ENCODE measurements around the gene AGBL1.
"Not testable (repeated sequence)": the region's sequence is repeated elsewhere in the genome, so short reads cannot be mapped to it uniquely, and the experiment has no call there.

Gene AGBL1

GRCh38 chr15:86106306-86106705 is 26.6 kb downstream of the AGBL1 start:
- no peak for DNase-seq (ENCODE audit: low read depth)
- no peak for TF ChIP-seq CTCF (IDR thresholded peaks at IDR 0.05; ENCODE audit: low read length, missing control alignments)
- no peak overlapping the region for H3K4me3 ChIP-seq (replicated peaks; ENCODE audit: low read depth, low read length)

GRCh38 chr15:86115145-86115801 is 35.6 kb downstream of the AGBL1 start:
- no peak for TF ChIP-seq CTCF (IDR thresholded peaks at IDR 0.05; ENCODE audit: low read length, missing control alignments)
- no peak overlapping the region for H3K4me3 ChIP-seq (replicated peaks; ENCODE audit: low read depth, low read length)
- DNase-seq (ENCODE audit: low read depth) = no peak

GRCh38 chr15:86121568-86122225 is 42.0 kb downstream of the AGBL1 start:
- H3K4me3 ChIP-seq (replicated peaks; ENCODE audit: low read depth, low read length) = no peak overlapping the region
- no peak for DNase-seq (ENCODE audit: low read depth)
- no peak for TF ChIP-seq CTCF (IDR thresholded peaks at IDR 0.05; ENCODE audit: low read length, missing control alignments)

- not testable (repeated sequence) for H3K4me3 ChIP-seq (replicated peaks; ENCODE audit: low read depth, low read length); DNase-seq (ENCODE audit: low read depth)
Measured at GRCh38 chr15:86122691-86123391, 43.2 kb downstream of the AGBL1 start.

GRCh38 chr15:86125775-86126174 is 46.1 kb downstream of the AGBL1 start:
- DNase-seq (ENCODE audit: low read depth) = no peak
- no peak for TF ChIP-seq CTCF (IDR thresholded peaks at IDR 0.05; ENCODE audit: low read length, missing control alignments)
- H3K4me3 ChIP-seq (replicated peaks; ENCODE audit: low read depth, low read length) = no peak overlapping the region

GRCh38 chr15:86127547-86127946 is 47.9 kb downstream of the AGBL1 start:
- TF ChIP-seq CTCF (IDR thresholded peaks at IDR 0.05; ENCODE audit: low read length, missing control alignments) = no peak
- DNase-seq (ENCODE audit: low read depth) = no peak
- H3K4me3 ChIP-seq (replicated peaks; ENCODE audit: low read depth, low read length) = no peak overlapping the region

GRCh38 chr15:86135041-86135440 is 55.4 kb downstream of the AGBL1 start:
- DNase-seq (ENCODE audit: low read depth) = no peak
- H3K4me3 ChIP-seq (replicated peaks; ENCODE audit: low read depth, low read length) = no peak overlapping the region
- no peak for TF ChIP-seq CTCF (IDR thresholded peaks at IDR 0.05; ENCODE audit: low read length, missing control alignments)

All from fibroblast of pulmonary artery (primary cell).